GM12872 (cell line): ENCODE measurements around the gene PLEKHM3.
A peak's percentile ranks its signal among the peaks of the same experiment; 100 is the strongest.

Source experiments
- CTCF ChIP-seq: IDR thresholded peaks from 3 replicates; pipeline ENCODE4 v1.5.1; 2011; ENCODE audit warnings: low read depth, mild to moderate bottlenecking, low read length, moderate library complexity; ENCODE audit not compliant: insufficient read depth

PLEKHM3 gene

GRCh38 chr2:208025037-208025813, at the start of gene PLEKHM3:
Gene PLEKHM3 (minus strand): TSS chr2:208025527. CDS start chr2:208001639, 23,888 bp downstream.
- TF ChIP-seq CTCF: no peak

- no peak for TF ChIP-seq CTCF
Measured at GRCh38 chr2:208074610-208075356, 49.5 kb upstream of the PLEKHM3 start.

GRCh38 chr2:208072250-208072892, 47.0 kb upstream of the PLEKHM3 start:
- TF ChIP-seq CTCF: peak; percentile 89

GRCh38 chr2:208069186-208069585, 43.9 kb upstream of the PLEKHM3 start:
- no peak for TF ChIP-seq CTCF

GRCh38 chr2:208066016-208066415, 40.7 kb upstream of the PLEKHM3 start:
- no peak for TF ChIP-seq CTCF

GRCh38 chr2:208065476-208065875, 40.1 kb upstream of the PLEKHM3 start:
- no peak for TF ChIP-seq CTCF
